ENCODE results near the gene P4HB.

The P4HB gene

GRCh38 chr17:81811705-81812570 is 48.4 kb downstream of the P4HB start:
- no peak for DNase-seq (ENCODE audit: low read depth in 3 of 3)

DNA sequence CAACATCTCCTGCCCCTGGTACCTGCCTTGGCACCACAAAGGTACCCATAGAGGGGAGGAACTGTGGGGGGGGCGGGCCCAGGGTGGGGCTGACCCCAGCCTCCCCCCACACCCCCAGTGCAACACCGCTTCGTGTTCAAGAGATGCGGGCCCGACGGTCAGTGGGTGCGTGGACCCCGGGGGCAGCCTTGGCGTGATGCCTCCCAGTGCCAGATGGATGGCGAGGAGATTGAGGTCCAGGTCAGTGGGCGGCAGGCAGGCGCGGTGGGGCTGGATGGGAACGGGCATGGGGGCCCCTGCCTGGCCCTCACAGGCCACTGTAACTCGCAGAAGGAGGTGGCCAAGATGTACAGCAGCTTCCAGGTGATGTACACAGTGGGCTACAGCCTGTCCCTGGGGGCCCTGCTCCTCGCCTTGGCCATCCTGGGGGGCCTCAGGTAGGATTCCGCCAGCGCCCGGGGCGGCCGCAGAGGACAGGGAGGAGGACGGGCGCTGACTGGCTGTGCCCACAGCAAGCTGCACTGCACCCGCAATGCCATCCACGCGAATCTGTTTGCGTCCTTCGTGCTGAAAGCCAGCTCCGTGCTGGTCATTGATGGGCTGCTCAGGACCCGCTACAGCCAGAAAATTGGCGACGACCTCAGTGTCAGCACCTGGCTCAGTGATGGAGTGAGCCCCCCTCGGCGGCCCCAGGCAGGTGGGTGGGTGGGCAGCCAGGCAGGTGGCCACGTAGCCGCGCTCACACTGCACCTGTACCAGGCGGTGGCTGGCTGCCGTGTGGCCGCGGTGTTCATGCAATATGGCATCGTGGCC is 49.2 kb downstream of the P4HB start:
- DNase-seq (ENCODE audit: low read depth in 3 of 3) = no peak

GRCh38 chr17:81810476-81810875 is 49.9 kb downstream of the P4HB start:
- DNase-seq (ENCODE audit: low read depth in 3 of 3) = no peak

DNA sequence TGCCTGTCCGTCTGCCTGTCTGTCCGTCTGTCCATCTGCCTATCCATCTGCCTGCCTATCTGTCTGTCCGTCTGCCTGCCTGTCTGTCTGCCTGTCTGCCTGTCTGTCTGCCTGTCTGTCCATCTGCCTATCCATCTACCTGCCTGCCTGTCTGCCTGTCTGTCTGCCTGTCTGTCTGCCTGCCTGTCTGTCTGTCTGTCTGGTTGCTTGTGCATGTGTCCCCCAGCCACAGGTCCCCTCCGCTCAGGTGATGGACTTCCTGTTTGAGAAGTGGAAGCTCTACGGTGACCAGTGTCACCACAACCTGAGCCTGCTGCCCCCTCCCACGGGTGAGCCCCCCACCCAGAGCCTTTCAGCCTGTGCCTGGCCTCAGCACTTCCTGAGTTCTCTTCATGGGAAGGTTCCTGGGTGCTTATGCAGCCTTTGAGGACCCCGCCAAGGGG is 50.8 kb downstream of the P4HB start:
- no peak for DNase-seq (ENCODE audit: low read depth in 3 of 3)

DNA sequence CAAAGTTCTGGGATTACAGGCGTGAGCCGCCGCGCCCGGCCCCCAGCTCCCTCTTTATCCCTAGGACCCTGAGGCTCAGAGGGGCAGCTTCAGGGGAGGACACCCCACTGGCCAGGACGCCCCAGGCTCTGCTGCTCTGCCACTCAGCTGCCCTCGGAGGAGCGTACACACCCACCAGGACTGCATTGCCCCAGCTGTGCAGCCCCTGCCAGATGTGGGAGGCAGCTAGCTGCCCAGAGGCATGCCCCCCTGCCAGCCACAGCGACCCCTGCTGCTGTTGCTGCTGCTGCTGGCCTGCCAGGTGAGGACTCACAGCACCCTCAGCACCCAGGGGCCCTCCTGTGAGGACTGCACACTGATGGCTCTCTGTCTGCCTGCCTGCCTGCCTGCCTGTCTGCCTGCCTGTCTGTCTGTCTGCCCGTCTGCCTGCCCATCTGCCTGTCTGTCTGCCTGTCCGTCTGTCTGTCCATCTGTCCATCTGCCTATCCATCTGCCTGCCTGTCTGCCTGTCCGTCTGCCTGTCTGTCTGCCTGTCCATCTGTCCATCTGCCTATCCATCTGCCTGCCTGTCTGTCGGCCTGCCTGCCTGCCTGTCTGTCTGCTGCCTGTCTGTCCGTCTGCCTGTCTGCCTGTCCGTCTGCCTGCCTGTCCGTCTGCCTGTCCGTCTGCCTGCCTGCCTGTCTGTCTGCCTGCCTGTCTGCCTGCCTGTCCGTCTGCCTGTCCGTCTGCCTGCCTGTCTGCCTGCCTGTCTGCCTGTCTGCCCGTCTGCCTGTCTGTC is 51.4 kb downstream of the P4HB start:
- no peak for DNase-seq (ENCODE audit: low read depth in 3 of 3)

- DNase-seq (ENCODE audit: low read depth in 3 of 3) = no peak
Observed at GRCh38 chr17:81807839-81808238, 52.5 kb downstream of the P4HB start.

DNA sequence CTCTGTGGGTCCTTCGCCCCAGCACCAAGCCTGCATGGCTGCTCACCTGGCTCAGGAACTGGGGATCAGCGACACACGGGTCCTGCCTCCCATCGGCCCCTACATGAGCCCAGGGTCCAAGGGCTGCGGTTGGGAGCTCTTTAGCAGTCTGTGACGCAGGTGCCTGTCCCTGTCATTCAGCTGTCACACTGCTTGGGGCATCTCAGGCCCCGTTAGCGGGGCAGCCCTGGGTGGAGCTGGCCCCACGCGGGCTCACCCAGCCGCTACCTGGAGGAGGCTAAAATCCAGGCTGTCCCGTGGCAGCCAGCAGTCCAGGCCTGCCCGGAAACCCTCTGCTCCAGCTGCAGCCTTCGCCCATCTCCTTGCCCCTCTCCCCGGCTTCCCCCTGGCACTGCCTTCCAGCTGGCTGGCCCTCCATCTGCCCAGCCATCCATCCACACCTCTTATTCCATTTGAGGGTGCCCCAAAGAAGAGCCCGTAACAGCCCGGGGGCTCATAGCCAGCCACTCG is 53.1 kb downstream of the P4HB start:
- no peak for DNase-seq (ENCODE audit: low read depth in 3 of 3)

GRCh38 chr17:81806461-81807209 is 53.7 kb downstream of the P4HB start:
- no peak for DNase-seq (ENCODE audit: low read depth in 3 of 3)

GRCh38 chr17:81805707-81806460 is 54.5 kb downstream of the P4HB start:
- DNase-seq (ENCODE audit: low read depth in 3 of 3) = no peak

- DNase-seq (ENCODE audit: low read depth in 3 of 3) = no peak
Observed at GRCh38 chr17:81804559-81805399, 55.6 kb downstream of the P4HB start.

- DNase-seq (ENCODE audit: low read depth in 3 of 3) = no peak
Observed at GRCh38 chr17:81803728-81804558, 56.4 kb downstream of the P4HB start, which contains the start of gene GCGR. Gene GCGR, plus strand, starts transcription at chr17:81804150. Its CDS starts 4,869 bp downstream, at chr17:81809019.

DNA sequence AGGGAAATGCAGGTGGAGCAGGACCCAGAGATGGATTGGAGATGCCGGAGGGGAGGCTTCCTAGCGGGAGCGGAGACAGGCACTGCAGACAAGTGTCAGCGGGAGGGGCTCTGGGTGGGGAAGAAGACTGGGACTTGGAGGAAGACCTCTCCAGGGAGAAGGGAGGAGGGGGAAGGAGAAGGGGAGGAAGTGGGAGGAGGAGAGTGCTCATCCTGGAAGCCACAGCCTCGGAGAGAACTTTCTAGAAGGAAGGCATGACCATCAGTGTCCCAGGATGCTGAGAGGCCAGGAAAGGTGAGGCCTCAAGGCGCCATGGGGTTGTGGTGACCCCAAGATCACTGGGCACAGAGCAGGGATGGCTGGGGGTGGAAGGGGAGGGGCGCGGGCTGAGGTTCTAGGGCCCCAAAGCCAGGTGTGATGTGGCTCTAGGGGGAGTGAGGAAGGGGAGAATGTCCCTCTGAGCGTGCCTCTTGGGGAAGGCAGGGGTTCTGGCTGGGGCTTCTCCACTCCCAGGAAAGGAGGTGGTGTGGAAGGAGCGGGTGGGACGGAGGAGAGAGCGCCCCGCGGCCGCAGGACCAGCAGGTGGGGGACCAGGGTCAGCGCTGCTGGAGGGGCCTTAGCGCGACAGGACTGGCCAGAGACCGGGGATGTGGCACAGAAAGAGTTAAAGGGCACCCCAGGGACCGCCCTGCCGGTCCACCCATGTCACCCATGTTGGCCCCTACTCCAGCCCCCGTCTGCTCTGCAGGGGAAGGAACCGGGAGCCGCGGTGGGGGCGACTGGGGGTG is 57.3 kb downstream of the P4HB start:
- no peak for DNase-seq (ENCODE audit: low read depth in 3 of 3)

DNA sequence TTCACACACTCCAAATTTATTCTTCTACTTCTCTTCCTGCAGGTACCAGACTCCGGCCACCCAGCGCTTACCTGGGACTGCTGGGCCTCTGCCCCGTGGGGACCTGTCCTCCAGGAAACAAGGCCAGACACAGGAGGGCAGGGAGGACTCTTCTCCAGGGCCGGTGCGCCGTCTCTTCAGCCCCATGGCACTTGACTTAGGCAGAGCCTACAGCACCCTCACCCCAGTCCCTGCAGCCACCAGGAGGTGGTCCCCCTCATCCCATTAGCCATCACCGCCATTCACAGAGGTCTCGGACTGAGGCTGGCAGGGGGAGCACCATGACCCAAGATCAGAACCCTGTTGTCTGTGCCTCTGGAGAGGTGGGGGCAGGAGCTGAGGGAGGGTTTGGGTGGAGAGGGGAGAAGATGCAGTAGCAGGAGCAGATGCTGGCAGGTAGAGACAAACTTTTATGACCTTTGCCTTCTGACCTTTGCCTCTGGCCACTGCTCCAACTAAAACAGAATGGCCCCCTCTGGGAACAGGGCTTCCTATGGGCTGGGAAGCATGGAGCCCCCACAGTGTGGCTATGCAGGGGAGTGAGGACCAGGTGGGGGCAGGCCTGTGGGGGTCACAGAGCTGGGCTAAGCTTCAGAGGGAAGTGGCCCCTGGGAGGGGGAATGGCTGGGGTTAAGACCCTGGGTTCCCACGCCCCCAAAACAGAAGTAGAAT is 58.1 kb downstream of the P4HB start:
- DNase-seq (ENCODE audit: low read depth in 3 of 3) = no peak

DNA sequence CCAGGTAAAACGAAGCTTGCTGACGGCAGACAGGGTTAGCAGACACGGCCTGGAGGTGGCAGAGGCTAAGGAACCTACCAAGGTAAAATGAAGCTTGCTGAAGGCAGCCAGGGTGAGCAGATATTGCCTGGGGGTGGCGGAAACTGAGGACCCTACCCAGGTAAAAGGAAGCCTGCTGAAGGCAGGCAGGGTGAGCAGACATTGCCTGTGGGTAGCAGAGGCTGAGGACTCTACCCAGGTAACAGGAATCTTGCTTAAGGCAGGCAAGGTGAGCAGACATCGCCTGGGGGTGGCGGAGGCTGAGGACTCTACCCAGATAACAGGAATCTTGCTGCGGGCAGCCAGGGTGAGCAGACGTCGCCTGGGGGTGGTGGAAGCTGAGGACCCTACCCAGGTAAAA is 59.0 kb downstream of the P4HB start:
- no peak for DNase-seq (ENCODE audit: low read depth in 3 of 3)

DNA sequence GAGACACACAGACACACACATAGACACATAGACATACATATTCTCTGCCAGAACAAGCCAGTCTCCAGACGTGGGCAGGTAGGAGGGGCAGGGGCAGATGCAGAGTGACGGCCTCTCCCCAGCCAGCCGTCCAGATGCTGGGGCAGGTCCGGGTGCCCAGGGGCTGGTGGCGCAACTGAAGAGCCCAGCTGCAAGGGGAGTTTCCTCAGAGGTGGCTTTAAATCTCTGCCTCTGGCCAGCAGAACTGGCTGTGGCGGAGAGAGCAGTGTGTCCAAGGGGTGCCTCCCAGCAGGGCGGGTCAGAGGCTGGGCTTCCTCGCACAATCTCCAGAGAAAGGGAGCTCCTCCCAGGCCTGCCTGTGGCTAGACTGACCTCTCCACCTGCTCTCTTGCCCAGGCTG is 65.8 kb downstream of the P4HB start:
- no peak for DNase-seq (ENCODE audit: low read depth in 3 of 3)

DNA sequence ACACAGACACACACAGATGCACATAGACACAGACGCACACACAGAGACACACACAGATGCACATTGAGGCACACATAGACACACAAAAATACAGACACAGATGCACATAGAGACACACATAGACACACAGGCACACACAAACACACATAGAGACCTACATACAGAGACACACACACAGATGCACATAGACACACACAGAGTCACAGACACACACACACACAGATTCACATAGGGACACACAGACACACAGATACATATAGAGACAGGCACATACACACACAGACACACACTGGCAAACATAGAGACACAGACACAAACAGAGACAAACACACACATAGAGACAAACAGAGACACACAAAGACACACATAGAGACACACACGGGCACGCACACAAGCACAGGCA is 66.3 kb downstream of the P4HB start:
- DNase-seq (ENCODE audit: low read depth in 3 of 3) = no peak
